GM23338 (cell line): ENCODE data around the gene LMO1.

Experiments used
- CREB1 ChIP-seq: fragments of 250-450 bp; sonication (Bioruptor Pico); IDR thresholded peaks from 2 replicates; pipeline ENCODE4 v1.5.0; 2020; ENCODE audit warnings: low read depth, mild to moderate bottlenecking, moderate library complexity
- CTCF ChIP-seq, 2 experiments: fragments of 200-600 bp in 1 of 2; sonication (generic) in 1 of 2; conservative IDR thresholded peaks; 2 replicates each; pipeline versions ENCODE4 v1.5.1 to v1.6.1; 2016 to 2017; ENCODE audit warnings: antibody characterized with exemption in 2 of 2, low read depth in 2 of 2, mild to moderate bottlenecking in 2 of 2, moderate library complexity in 1 of 2
- ETS1 ChIP-seq: IDR thresholded peaks from 2 replicates; pipeline ENCODE4 v1.6.1; 2016; ENCODE audit warnings: antibody characterized with exemption
- EZH2 ChIP-seq: fragments of 200-600 bp; sonication (generic); IDR thresholded peaks from one replicate; pipeline ENCODE4 v1.8.0; 2017; ENCODE audit warnings: antibody characterized with exemption, mild to moderate bottlenecking, low read depth; ENCODE audit not compliant: unreplicated experiment
- EZH2phosphoT487 ChIP-seq: fragments of 200-600 bp; sonication (generic); IDR thresholded peaks from one replicate; pipeline ENCODE4 v1.8.1; 2018; ENCODE audit warnings: antibody characterized with exemption; ENCODE audit not compliant: unreplicated experiment
- JUNB ChIP-seq: IDR thresholded peaks from one replicate; pipeline ENCODE4 v1.6.1; 2016; ENCODE audit warnings: antibody characterized with exemption; ENCODE audit not compliant: unreplicated experiment
- NANOG ChIP-seq: IDR thresholded peaks from 2 replicates; pipeline ENCODE4 v1.6.1; 2016; ENCODE audit warnings: antibody characterized with exemption, borderline replicate concordance
- POLR2AphosphoS5 ChIP-seq: IDR thresholded peaks from 2 replicates; pipeline ENCODE4 v1.6.1; 2016; ENCODE audit warnings: antibody characterized with exemption, low read depth
- REST ChIP-seq: IDR thresholded peaks from one replicate; pipeline ENCODE4 v1.6.1; 2018; ENCODE audit warnings: antibody characterized with exemption; ENCODE audit not compliant: unreplicated experiment
- STAT1 ChIP-seq: IDR thresholded peaks from one replicate; pipeline ENCODE4 v1.6.1; 2016; ENCODE audit warnings: antibody characterized with exemption; ENCODE audit not compliant: unreplicated experiment
- ZNF114 ChIP-seq: fragments of 250-450 bp; sonication (Bioruptor Pico); IDR thresholded peaks from 2 replicates; pipeline ENCODE4 v1.5.0; 2020; ENCODE audit warnings: mild to moderate bottlenecking, moderate library complexity
- ZNF331 ChIP-seq: fragments of 250-450 bp; sonication (Bioruptor Pico); IDR thresholded peaks from 2 replicates; pipeline ENCODE4 v1.5.0; 2020; ENCODE audit warnings: low read depth, mild to moderate bottlenecking, moderate library complexity

- TF ChIP-seq CTCF (conservative IDR thresholded peaks at IDR 0.05; ENCODE audit: low read depth in 2 of 2) (no peak), POLR2AphosphoS5 (no peak), REST (no peak), ZNF331 (CRISPR knock-in tag) (no peak), EZH2 (no peak), CREB1 (no peak), EZH2phosphoT487 (no peak), ZNF114 (CRISPR knock-in tag) (no peak), JUNB (no peak), ETS1 (no peak), NANOG (no peak), STAT1 (no peak)
Measured at GRCh38 chr11:8252946-8253345, 10.7 kb downstream of the LMO1 start.
